ENCODE results near the gene HNRNPLL. TPM values are rescaled to one million over a fixed set of nuclear protein-coding genes. Genes with fewer than 3 reads are reported as not detected.

Gene HNRNPLL
- total RNA-seq, 4 donors from 2014 or later, result 47.3 to 79.1 (median 68.7) TPM

- 64 to 85% methylated on average over 2 to 3 of the region's 3 CpGs for WGBS, 2 donors (ENCODE audit: low coverage in 1 of 2)
- ATAC-seq, result no peak
- peak overlapping the region; percentile 89 to 97 (median 91) for H3K27ac ChIP-seq
- H3K9me3 ChIP-seq, result no peaks in the 10 kb centered on the region
- no peaks in the 10 kb centered on the region for H3K27me3 ChIP-seq
- peaks cover 4 to 66% (median 4%) of the 10 kb centered on the region in 3 donors for H3K4me1 ChIP-seq
- no peaks in the 10 kb centered on the region for H3K36me3 ChIP-seq
- no peak for TF ChIP-seq POLR2AphosphoS5 (IDR thresholded peaks at IDR 0.05)
- no peak for TF ChIP-seq EP300 (IDR thresholded peaks at IDR 0.05)
- TF ChIP-seq CTCF (IDR thresholded peaks at IDR 0.05), result no peak
- no peak overlapping the region for H3K4me3 ChIP-seq
Measured at GRCh38 chr2:38514603-38515154, 88.0 kb downstream of the HNRNPLL start.

GRCh38 chr2:38512211-38512610 lies 90.5 kb downstream of the HNRNPLL start:
- no peaks in the 10 kb centered on the region for H3K9me3 ChIP-seq
- no peak for ATAC-seq
- H3K4me3 ChIP-seq, result no peak overlapping the region
- TF ChIP-seq EP300 (IDR thresholded peaks at IDR 0.05), result no peak
- no peak for TF ChIP-seq CTCF (IDR thresholded peaks at IDR 0.05)
- TF ChIP-seq POLR2AphosphoS5 (IDR thresholded peaks at IDR 0.05), result no peak
- TF ChIP-seq POLR2A (IDR thresholded peaks at IDR 0.05), result no peak
- peak overlapping the region; percentile 16 to 92 (median 79) for H3K27ac ChIP-seq
- no peaks in the 10 kb centered on the region for H3K36me3 ChIP-seq
- H3K4me1 ChIP-seq, result peaks cover 13 to 75% (median 15%) of the 10 kb centered on the region in 3 donors
- 92 to 100% methylated on average over 1 to 2 of the region's 3 CpGs for WGBS, 2 donors (ENCODE audit: low coverage in 1 of 2)
- no peaks in the 10 kb centered on the region for H3K27me3 ChIP-seq

Other genes starting within 250 kb of the HNRNPLL start
- gene ATL2, start 225.7 kb downstream of the HNRNPLL start, total RNA-seq, result 100 to 1,000 TPM; 206 to 329 (median 253) TPM
- 10 to 100 TPM in 3 of 4 donors, 1 to 10 TPM in 1; 9.2 to 17.1 (median 13.2) TPM for gene GALM, start 63.2 kb upstream of the HNRNPLL start, total RNA-seq
- gene SRSF7, start 148.4 kb upstream of the HNRNPLL start, total RNA-seq, result 100 to 1,000 TPM in 2 of 4 donors, 10 to 100 TPM in 2; 39.0 to 109 (median 73.4) TPM
- gene GEMIN6, start 175.3 kb upstream of the HNRNPLL start, total RNA-seq, result 10 to 100 TPM in 1 of 4 donors, 1 to 10 TPM in 3; 5.9 to 11.2 (median 6.9) TPM

Data from gastroesophageal sphincter (tissue), 4 donors.